Kidney glomerular epithelial cell (primary cell): ENCODE data around the gene CSNK1D.
"Not testable (repeated sequence)": the region's sequence is repeated elsewhere in the genome, so short reads cannot be mapped to it uniquely, and the experiment has no call there.

ENCODE experiments used
- DNase-seq: peaks from one replicate; lab custom pipeline; 2025; lab: John Stamatoyannopoulos, UW

The CSNK1D gene

DNA sequence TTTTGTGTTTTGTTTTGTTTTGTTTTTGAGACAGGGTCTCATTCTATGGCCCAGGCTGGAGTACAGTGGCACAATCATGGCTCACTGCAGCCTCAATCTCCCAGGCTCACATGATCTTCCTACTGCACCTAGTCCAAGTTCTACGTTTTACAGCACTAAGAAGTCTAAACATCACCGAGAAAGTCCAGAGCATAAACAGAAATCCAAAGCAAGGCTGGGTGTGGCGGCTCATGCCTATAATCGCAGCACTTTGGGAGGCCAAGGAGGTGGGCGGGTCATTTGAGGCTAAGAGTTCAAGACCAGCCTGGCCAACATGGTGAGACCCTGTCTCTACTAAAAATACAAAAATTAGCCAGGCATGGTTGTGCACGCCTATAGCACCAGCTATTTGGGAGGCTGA, 80.5 kb downstream of the CSNK1D start:
- DNase-seq, result not testable (repeated sequence)
